Measurements from ENCODE around the gene POLR2L.

The POLR2L gene

DNA sequence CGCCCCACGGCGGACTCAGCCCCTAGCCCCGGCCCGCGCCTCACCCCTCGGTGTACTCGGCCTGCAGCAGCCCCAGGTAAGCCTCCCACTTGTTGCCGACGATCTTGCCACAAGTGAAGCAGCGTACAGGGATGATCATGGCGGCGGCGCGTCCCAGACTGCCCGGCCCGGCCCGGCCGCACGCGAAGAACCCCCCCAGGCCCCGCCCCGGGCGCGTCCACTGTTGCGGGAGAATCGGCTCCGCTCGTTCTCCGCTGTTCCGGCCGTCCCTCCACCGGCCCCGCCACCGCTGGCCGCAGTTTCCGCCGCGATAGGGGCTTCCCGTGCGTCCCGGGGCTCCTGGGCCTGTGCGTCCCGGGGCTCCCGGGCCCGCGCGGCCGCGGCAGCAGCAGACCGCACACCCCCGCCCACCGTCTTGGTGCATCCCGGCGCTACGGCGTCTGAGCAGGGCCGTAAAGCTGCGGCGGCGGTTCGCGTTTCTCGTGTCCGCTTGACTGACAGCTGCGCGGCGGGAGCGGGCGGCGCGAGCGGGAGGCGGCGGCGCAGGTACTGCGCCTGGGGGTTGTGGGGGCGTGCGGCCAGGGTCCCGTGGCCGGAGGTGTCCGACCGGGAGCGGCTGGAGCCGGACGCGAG is at the start of gene POLR2L, which contains the start of gene TSPAN4:
Gene POLR2L (minus strand): TSS at position 160 of the 633 bp plus-strand sequence. CDS start 21 bp downstream, at position 139.
Gene TSPAN4 (plus strand): TSS at position 483 of the 633 bp plus-strand sequence. CDS start 7,453 bp downstream, outside the sequence.
- peak within 1 kb of the TSS; percentile 85 for H3K27ac ChIP-seq
- DNase-seq (ENCODE audit: low read depth, low spot score), result peak; percentile 59

DNA sequence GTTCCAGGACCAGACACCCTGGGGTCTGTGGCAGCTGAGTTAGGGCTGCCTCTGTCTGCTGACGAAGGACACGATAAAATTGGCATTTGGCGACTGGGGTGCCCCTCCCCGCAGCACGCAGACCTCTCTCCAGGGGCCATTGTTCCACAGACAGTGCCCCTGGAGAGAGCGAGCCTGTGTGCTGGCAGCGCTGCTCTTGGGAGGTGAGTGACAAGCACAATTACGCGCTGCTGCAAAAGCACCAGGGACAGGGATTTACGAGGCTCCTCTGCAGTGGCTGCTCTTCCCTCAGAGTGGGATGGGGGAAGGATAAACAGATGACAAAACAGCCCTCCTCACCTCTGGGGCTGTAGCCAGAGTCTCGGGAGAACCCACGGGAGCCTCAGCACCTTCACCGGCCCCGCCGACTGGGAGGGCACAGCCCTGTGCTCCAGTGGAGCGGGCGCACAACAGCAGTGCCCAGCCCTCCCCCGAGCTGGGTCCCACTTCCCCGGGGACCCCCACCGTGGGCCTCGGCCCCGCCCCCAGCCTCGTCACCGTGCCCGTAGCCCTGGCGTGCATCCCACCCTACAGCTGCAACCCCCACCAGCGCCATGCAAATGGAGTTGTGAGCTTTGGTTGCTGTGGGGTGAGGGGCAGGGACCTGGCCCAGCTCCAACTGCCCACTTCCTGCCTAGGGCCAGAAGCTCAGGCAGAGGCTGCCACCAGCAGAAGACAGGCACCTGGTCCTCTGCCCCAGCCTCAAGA is 48.6 kb upstream of the POLR2L start:
- no peak for DNase-seq (ENCODE audit: low read depth, low spot score)
- no peak overlapping the region for H3K27ac ChIP-seq

DNA sequence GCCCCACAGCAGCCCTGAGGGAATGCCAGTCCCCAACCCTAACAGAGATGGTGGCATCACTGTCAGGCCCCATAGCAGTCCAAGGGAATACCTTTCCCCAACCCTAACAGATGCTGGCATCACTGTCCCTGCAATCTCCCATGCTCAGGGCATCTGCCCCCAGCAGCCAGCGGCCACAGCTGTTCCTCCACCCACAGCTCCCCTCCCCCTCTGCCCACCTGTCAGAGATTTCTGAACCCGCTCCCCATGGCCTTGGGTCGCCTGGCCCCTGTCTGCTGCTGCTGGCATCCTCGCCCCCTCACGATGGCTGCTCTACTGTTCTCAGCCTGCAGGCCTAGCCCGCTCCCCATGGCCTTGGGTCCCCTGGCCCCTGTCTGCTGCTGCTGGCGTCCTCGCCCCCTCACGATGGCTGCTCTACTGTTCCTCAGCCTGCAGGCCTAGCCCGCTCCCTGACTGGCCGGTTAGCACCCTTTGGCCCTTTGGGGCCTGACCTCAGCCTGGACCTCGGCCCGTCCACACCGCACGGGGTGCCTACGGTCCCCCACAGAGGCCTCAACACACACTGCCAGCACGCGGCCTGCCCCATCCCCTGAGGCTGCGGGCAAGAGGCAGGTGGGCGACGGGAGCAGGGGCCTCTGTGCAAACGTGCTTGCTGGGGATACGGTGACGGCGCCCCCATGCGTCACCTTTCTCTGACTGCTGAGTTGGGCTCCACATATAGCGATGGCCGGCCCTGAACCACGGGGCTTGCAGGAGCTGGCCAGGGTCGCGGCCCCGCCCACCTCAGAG is 47.6 kb upstream of the POLR2L start:
- DNase-seq (ENCODE audit: low read depth, low spot score), result no peak
- no peak overlapping the region for H3K27ac ChIP-seq

DNA sequence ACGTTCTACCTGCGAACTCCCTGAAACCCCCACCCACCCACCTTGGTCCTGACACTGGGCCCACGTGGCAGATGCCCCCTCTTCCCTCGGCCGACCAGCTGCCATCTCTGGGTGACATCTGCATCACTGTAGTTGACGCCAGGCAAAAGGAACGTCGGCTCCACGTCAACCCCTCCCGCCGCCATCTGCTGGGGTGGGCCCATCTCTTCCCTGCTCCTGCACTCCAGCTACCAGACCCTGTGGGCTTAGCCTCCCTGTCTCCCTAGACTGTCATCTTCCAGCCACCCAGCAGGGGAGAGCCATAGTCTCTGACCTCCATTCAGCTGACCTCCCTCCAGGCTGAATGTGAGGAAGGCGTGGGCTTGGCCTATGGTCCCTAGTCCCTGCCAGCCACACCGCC is 46.9 kb upstream of the POLR2L start:
- DNase-seq (ENCODE audit: low read depth, low spot score), result no peak
- no peak overlapping the region for H3K27ac ChIP-seq

DNA sequence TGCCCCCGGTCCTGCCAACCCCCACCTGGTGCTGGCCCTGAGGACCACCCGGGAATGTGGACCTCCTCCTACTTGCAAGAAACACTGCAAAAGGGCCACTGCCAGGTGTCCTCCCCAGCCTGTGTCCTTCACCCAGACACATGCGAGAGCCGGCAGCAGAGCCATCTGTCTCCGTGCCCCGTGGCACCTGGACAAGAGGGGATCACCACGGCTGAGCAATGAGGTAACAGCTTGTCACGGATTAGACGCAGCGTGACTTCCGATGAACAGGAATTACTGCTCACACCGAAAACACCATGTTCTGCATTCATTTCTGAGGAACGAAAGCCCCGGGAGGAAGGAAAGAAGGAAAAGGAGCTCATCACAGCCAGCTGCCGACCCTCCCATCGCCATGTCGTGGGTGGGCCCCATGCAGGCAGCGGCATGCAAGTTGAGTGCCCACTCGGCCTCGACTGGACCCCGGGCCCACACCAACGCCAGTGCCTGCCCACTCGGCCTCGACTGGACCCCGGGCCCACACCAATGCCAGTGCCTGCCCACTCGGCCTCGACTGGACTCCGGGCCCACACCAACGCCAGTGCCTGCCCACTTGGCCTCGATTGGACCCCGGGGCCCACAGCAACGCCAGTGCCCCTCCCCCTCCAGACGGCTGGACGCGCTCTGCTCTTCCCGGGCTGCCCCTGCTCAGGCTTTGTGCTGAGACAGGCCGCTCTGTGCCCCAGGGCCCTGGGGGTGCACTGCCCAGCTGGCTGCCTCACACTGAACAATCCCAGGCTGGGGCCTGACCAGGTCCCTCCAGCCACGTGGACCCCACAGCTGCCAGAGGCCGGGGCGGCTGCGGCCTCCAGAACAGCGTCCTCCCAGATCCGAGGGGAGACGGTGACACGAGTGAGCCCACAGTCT is 46.2 kb upstream of the POLR2L start:
- H3K27ac ChIP-seq, result no peak overlapping the region
- no peak for DNase-seq (ENCODE audit: low read depth, low spot score)

DNA sequence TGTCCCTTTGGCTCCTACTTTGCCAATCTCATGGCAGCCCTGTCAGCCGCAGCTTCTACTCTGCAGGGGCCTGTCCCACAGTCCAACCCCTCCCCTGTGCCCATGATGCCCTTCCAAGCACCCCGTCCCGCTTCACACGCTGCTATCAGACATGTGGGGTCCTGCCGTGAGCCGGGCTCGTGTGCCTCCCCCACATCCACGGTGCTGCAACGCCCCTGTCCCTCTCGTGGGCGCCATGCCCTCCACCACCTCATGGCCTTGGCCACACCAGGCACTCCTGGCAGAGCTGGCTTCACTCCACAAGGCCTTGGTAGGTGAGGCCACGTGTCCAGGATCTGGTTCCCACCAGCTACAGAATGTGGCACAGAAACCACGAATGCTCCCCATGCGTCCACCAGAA is 45.3 kb upstream of the POLR2L start:
- H3K27ac ChIP-seq, result no peak overlapping the region
- DNase-seq (ENCODE audit: low read depth, low spot score), result no peak

DNA sequence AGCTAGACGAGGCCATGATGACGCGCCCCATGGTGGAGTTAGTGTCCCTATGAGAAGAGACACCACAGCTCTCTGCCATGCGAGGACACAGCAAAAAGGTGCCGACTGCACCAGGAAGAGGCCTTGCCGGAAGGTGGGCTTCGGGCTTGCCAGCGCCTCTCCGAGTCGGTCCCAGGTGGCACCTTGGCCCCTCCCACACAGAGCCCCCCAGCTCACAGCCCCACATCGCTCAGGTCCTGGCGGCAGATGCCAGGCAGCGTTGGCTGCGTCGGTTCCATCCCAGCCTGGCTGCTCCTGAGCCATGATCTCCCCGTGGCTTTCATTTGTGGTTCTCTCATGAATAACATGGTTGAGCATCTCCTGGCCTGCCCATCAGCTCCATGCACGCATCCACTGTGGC is 44.2 kb upstream of the POLR2L start:
- DNase-seq (ENCODE audit: low read depth, low spot score), result no peak
- H3K27ac ChIP-seq, result no peak overlapping the region

DNA sequence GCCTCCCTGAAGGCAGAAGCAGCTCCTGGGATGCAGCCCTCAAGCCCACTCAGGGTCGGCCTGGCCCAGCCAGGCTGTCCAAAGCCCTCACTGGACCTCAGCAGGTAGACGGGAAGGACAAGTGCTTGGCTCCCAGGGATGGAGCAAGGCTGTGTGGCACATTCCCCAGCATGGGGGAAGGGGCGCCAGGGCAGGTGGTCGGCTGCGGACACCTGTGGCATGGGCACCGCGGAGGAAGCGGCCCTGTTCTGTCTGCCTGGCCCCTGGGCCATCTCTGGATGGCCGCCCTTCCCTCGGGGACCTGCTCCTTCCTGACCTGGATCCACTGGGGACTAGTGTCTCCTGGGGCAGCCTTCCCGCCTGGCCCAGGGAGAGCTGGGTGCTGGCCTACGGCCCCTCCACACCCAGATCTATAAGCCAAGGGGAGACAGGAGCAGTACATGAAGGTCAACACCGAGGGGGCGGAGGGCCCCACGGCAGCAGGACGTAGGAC is 42.3 kb upstream of the POLR2L start:
- no peak for DNase-seq (ENCODE audit: low read depth, low spot score)
- no peak overlapping the region for H3K27ac ChIP-seq

DNA sequence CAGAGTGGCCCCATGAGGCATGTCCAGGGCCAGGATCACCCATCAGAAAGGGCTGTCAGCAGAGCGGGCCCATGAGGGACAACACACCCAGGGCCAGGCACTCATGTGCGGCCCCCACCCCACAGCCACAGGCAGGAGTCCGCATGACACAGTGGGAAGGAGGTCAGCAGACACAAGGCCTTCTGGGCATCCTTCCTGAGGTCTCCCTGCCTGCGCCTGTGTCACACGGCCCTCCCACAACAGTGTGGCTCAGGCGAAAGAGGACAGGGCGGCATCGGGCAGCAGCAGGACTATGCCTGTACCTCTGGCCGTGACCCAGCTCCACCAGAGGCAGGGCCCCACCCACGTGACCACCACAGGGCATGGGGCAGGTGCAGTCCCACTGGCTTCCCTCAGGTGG is 41.2 kb upstream of the POLR2L start:
- no peak for DNase-seq (ENCODE audit: low read depth, low spot score)
- H3K27ac ChIP-seq, result no peak overlapping the region

DNA sequence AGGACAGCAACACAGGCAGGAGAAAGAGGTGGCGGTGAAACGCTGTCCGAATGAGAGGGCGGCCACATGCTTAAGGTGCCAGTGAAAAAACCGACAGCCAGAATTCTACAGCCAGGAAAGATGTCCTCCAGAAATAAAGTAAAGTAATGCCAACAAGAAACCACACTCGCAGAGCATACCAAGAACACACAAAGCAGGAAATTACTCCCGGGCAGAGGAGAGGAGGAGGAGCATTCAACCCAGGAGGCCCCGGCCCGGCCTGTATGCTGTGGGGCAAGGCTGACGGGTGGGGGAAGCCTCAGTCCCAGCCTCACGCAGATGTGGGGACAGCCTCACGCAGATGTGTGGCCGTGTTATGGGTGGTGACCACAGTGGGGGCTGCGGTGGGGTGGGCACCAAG is 40.3 kb upstream of the POLR2L start:
- DNase-seq (ENCODE audit: low read depth, low spot score), result no peak
- H3K27ac ChIP-seq, result no peak overlapping the region

DNA sequence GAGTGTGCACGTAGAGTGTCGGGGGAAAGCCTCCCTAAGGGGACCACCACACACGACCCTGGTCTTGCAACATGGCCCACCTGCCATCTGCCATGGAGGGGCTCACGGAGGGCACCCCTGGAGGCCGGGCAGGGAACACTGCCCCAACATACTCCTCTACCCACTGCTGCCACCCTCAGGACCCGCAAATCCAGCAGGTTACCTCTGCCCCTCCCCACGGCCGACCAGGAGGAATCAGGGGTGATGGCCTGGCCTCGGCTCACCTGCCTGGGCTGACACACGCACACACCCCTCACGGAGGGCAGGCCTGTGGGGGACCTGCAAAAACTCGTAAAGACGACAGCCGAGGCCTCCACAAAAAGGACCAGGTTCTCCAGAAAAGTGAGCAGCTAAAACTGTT is 38.1 kb upstream of the POLR2L start:
- no peak for DNase-seq (ENCODE audit: low read depth, low spot score)
- no peak overlapping the region for H3K27ac ChIP-seq

DNA sequence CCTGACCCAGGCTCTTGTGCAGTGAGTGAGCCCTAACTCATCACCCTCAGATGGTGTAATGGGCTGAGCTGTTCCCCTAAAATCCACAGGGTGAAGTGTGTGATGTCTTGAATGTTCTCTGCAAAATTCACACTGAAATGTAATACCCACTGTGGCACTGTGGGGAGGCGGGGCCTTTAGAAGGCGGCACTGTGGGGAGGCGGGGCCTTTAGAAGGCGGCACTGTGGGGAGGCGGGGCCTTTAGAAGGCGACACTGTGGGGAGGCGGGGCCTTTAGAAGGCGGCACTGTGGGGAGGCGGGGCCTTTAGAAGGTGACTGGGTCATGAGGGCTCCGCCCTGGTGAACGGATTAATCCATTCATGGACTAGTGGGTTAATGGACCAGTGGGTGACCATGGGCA is 35.2 kb upstream of the POLR2L start:
- no peak overlapping the region for H3K27ac ChIP-seq
- DNase-seq (ENCODE audit: low read depth, low spot score), result no peak

DNA sequence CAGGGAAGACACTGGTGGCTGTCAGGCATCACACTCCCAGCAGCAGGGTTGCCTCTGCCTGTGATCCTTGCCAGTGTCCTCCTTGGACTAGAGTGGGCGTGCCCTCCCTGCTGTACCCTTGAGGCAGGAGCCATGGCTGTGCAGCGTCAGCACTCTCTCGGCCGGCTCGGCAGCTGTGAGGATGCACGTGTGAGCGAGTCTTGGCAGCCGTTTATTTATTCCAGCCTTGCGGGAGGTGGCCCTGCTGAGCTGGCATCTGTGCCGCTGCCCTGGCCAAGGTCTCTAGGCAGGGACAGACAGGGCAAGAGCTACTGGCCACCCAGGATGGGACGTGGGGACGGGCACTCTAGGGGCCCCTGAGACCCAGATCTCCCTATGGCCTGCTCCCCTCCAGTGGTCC is 34.2 kb upstream of the POLR2L start:
- DNase-seq (ENCODE audit: low read depth, low spot score), result no peak
- H3K27ac ChIP-seq, result no peak overlapping the region

DNA sequence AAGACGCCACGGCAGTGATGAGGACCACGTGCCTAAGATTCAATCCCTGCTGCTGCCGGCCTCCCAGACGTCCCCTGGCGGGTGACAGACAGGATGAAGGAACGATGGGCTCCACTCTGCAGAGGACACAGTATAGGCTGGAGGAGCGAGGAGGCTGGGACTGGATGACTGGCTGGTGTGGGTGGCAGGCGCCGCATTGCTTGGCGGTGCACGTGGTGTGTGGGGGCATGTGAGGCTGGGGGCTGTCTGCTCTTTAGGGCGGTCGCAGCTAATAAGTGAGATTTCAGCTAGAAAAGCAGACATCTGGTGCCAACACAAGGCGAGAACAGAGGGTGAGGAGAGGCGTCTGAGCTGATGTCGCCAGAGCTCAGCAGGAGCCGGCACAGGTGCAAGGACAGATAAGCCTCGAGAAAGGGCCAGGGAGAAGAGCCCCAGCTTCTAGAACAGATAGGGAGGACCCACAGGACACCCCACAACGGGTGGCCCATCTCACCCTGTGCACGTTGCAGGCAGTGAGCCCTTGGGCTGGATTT is 33.5 kb upstream of the POLR2L start:
- DNase-seq (ENCODE audit: low read depth, low spot score), result no peak
- no peak overlapping the region for H3K27ac ChIP-seq

DNA sequence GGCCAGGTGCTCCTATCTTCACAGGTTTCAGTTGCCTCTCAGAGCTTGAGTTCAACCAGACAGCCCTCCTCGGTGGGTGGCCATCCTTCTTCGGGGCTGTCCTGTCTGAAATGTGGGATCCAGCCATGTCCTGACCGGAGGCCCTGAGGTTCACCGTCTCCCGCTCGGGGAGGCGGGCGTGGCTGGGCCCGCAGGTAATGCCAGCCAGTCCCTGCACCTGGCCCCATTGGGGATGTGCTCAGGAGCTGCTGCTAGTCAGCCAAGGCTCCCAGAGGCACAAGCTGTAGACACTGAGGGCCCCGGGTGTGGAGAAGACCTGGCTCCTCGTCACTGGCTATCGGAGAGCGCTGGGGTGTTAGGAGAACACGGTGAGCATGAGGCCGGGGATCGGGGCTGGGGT is 32.9 kb upstream of the POLR2L start:
- DNase-seq (ENCODE audit: low read depth, low spot score), result no peak
- H3K27ac ChIP-seq, result no peak overlapping the region

DNA sequence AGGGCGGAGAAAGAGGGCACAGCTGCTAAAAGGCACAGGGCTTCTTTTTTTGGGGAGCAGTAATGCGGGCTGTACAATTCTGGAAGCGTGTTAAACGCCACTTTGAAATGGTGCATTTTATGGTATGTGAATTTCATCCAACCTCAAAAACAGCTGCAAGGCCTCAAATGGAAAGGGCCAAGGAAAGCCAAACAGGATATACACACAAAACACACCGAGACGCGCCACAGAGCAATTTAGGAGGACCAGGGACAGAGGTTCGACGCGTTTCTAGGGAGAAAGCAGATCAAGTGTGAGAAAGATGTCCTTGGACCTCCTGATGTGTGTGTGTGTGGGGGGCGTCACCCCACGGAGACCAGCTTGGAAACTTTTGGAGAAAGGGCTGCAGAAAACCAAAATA is 31.4 kb upstream of the POLR2L start:
- no peak for DNase-seq (ENCODE audit: low read depth, low spot score)
- H3K27ac ChIP-seq, result no peak overlapping the region

DNA sequence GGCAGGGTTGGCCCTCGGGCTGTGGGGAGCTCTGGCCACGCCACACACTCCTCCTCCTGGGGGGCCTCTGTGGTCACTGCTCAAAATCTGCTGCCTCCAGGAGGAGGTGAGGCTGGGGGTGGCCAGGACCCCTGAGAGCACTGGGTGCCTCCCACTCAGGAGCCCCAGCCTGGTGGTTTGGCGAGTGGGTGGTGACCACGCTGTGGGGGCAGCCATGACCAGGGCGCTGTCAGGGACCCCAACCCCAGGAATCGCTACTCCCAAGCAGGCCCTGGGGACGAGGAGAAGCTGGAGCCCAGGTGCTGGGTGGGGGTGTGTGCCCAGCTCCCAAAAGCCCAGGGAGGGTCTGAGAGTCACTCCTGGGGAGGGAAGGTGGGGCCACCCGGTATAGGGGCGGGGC is 30.5 kb upstream of the POLR2L start:
- no peak overlapping the region for H3K27ac ChIP-seq
- DNase-seq (ENCODE audit: low read depth, low spot score), result no peak

DNA sequence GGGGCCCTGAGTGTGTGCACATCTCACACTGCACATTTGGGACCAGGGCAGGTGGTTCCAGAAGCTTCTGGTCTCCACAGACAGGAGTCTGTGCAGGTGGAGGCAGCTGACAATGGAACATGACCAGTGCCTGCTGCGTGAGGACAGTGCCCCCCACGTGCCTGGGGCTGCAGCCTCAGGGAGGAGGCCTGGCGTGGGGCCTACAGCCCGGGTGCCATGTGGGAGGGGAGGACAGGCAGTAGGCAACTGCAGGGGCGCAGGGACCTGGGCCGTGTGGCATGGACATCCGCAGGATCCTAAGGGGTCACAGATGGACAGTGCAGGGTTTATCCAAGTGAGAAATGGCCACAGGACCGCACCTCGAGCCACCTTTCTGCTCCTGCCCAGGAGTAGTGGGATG is 29.1 kb upstream of the POLR2L start:
- H3K27ac ChIP-seq, result no peak overlapping the region
- no peak for DNase-seq (ENCODE audit: low read depth, low spot score)

DNA sequence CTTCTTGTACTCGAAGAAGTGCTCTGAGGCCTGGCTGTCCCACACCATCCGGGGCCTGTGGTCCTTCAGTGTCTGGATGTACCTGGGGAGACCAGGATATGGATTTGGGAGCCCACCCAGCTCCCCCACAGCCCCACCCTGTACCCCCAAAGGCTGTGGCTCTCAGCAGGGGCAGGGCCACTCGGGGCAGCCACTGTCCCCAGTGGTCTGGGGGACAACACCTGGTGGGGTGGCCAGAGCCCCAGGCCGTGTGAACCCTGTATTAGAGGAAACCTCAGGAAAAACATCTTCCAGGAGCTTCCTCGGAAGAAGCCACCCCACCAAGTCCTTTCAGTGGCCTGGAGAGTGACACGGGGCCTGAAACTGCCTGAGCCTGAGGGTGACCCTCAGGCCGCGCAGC is 28.1 kb upstream of the POLR2L start:
- DNase-seq (ENCODE audit: low read depth, low spot score), result no peak
- H3K27ac ChIP-seq, result no peak overlapping the region

DNA sequence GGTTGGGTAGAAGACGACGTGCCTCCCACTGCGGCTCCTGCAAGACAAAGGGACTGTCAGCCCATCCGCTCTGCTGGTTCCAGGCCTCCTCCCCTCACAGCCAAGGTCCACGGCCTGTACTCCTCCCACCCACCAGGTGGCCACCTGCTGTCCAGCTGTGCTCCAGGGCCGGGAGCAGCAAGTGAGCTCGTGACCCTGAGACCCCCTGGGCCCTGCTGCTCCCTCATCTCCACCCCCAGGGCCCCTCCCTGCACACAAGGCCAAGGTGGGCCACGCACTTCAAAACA is 27.7 kb upstream of the POLR2L start:
- no peak overlapping the region for H3K27ac ChIP-seq
- DNase-seq (ENCODE audit: low read depth, low spot score), result no peak
